Mesendoderm (in vitro differentiated cells): ENCODE data around the gene SHROOM3.

Source experiments
- DNase-seq: peaks from one replicate; pipeline ENCODE4 v3.0.0; 2013
- H2AK5ac ChIP-seq: 2 replicates; pipeline ENCODE4 v1.6.1; 2013; ENCODE audit warnings: low read length, inconsistent platforms
- H2BK120ac ChIP-seq: 2 replicates; pipeline ENCODE4 v1.6.1; 2013; ENCODE audit warnings: low read depth, mild to moderate bottlenecking, low read length, moderate library complexity, mixed read lengths
- H2BK15ac ChIP-seq: replicated peaks from 2 replicates; pipeline ENCODE4 v1.6.1; 2013; ENCODE audit warnings: low read depth, mild to moderate bottlenecking, moderate library complexity
- H2BK5ac ChIP-seq: 2 replicates; pipeline ENCODE4 v1.6.1; 2013; ENCODE audit warnings: low read length, inconsistent platforms
- H3K18ac ChIP-seq: 2 replicates; pipeline ENCODE4 v1.6.1; 2013; ENCODE audit warnings: mild to moderate bottlenecking, low read length, mixed read lengths
- H3K23ac ChIP-seq: one replicate; pipeline ENCODE4 v1.6.1; 2013; ENCODE audit warnings: low read length
- H3K27ac ChIP-seq: 2 replicates; pipeline ENCODE4 v1.5.1; 2013; ENCODE audit warnings: low read depth, mild to moderate bottlenecking, inconsistent platforms, low read length, moderate library complexity
- H3K27me3 ChIP-seq: 2 replicates; pipeline ENCODE4 v1.6.1; 2013; ENCODE audit warnings: low read length, control low read depth, mild to moderate bottlenecking, inconsistent platforms; ENCODE audit not compliant: insufficient read depth, poor library complexity
- H3K36me3 ChIP-seq: 2 replicates; pipeline ENCODE4 v1.6.1; 2013; ENCODE audit warnings: low read length, inconsistent platforms; ENCODE audit not compliant: control insufficient read depth, insufficient read depth
- H3K4ac ChIP-seq: one replicate; pipeline ENCODE4 v1.6.1; 2013; ENCODE audit warnings: low read depth, mild to moderate bottlenecking, low read length, moderate library complexity
- H3K4me1 ChIP-seq: 2 replicates; pipeline ENCODE4 v1.6.1; 2013; ENCODE audit warnings: low read depth, low read length, inconsistent platforms; ENCODE audit not compliant: control insufficient read depth
- H3K4me2 ChIP-seq: 2 replicates; pipeline ENCODE4 v1.6.1; 2013; ENCODE audit warnings: low read length
- H3K4me3 ChIP-seq: 2 replicates; pipeline ENCODE4 v1.5.1; 2013; ENCODE audit warnings: mild to moderate bottlenecking, low read length
- H3K56ac ChIP-seq: one replicate; pipeline ENCODE4 v1.6.1; 2013; ENCODE audit warnings: low read length
- H3K79me1 ChIP-seq: 2 replicates; pipeline ENCODE4 v1.6.1; 2013; ENCODE audit warnings: low read length, inconsistent platforms
- H3K79me2 ChIP-seq: 2 replicates; pipeline ENCODE4 v1.6.1; 2013; ENCODE audit warnings: mild to moderate bottlenecking, low read length; ENCODE audit not compliant: control insufficient read depth, insufficient read depth
- H3K9ac ChIP-seq: 2 replicates; pipeline ENCODE4 v1.6.1; 2013; ENCODE audit warnings: low read length, inconsistent platforms
- H4K5ac ChIP-seq: one replicate; pipeline ENCODE4 v1.6.1; 2013; ENCODE audit warnings: low read length
- H4K8ac ChIP-seq: one replicate; pipeline ENCODE4 v1.6.1; 2013; ENCODE audit warnings: low read depth, mild to moderate bottlenecking, control low read depth, low read length, moderate library complexity
- WGBS: extraction: QIAGEN DNeasy Blood & Tissue Kit; methylation state at CpG from one replicate; pipeline ENCODE4 v1.1.7; 2013; ENCODE audit warnings: low lambda C conversion rate, missing lambda C conversion rate; ENCODE audit not compliant: insufficient coverage; ENCODE audit errors: extremely low coverage; 5-methylcytosine and 5-hydroxymethylcytosine counted together

SHROOM3 gene

GRCh38 chr4:76752861-76753501, 318.0 kb downstream of the SHROOM3 start:
- H4K5ac ChIP-seq: no peak overlapping the region
- no peak for DNase-seq
- whole genome bisulfite sequencing: no CpG with 5 or more reads among the region's 3 CpGs

GRCh38 chr4:76753814-76754213, 318.8 kb downstream of the SHROOM3 start:
- no peak overlapping the region for H3K4ac ChIP-seq
- no peak for DNase-seq
- H3K56ac ChIP-seq: no peak overlapping the region
- H3K4me1 ChIP-seq: no peaks in the 10 kb centered on the region
- H3K9ac ChIP-seq: no peak overlapping the region
- H3K18ac ChIP-seq: no peak overlapping the region
- H3K27me3 ChIP-seq: no peaks in the 10 kb centered on the region
- H3K4me3 ChIP-seq: no peak overlapping the region
- H3K4me2 ChIP-seq: no peak overlapping the region
- H4K5ac ChIP-seq: no peak overlapping the region
- no peak overlapping the region for H2BK5ac ChIP-seq
- H3K36me3 ChIP-seq: peaks cover 3% of the 10 kb centered on the region
- H3K79me2 ChIP-seq: no peaks in the 10 kb centered on the region
- no peak overlapping the region for H2AK5ac ChIP-seq
- no peak overlapping the region for H3K23ac ChIP-seq
- WGBS: no CpG with 5 or more reads among the region's 3 CpGs
- no peaks in the 10 kb centered on the region for H3K79me1 ChIP-seq
- no peak overlapping the region for H4K8ac ChIP-seq
- no peak overlapping the region for H2BK15ac ChIP-seq
- H3K27ac ChIP-seq: no peak overlapping the region
- H2BK120ac ChIP-seq: no peak overlapping the region

More at GRCh38 chr4:76752861-76753501, 318.0 kb downstream of the SHROOM3 start:
- Histone ChIP-seq H3K4me3 (no peak overlapping the region), H2BK15ac (no peak overlapping the region), H3K4me1 (no peaks in the 10 kb centered on the region), H3K9ac (no peak overlapping the region), H4K8ac (no peak overlapping the region), H2BK5ac (no peak overlapping the region), H2BK120ac (no peak overlapping the region), H3K27ac (no peak overlapping the region), H3K4me2 (no peak overlapping the region), H2AK5ac (no peak overlapping the region), H3K27me3 (no peaks in the 10 kb centered on the region), H3K23ac (no peak overlapping the region), H3K4ac (no peak overlapping the region), H3K79me2 (no peaks in the 10 kb centered on the region), H3K79me1 (no peaks in the 10 kb centered on the region), H3K36me3 (peaks cover 3% of the 10 kb centered on the region), H3K18ac (no peak overlapping the region), H3K56ac (no peak overlapping the region)

DNA sequence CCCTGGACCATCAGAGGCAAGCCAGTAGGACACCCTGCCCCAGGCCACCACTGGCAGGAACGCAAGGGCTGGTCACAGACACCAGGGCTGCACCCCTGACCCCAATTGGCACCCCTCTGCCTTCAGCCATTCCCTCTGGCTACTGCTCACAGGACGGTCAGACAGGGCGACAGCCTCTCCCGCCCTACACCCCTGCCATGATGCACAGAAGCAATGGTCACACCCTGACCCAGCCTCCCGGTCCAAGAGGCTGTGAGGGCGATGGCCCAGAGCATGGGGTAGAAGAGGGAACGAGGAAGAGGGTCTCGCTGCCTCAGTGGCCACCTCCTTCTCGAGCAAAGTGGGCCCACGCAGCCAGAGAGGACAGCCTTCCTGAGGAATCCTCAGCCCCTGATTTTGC, 319.4 kb downstream of the SHROOM3 start:
- H2BK15ac ChIP-seq: no peak overlapping the region
- no CpG with 5 or more reads among the region's 10 CpGs for WGBS
- no peaks in the 10 kb centered on the region for H3K27me3 ChIP-seq
- H3K4ac ChIP-seq: no peak overlapping the region
- H3K36me3 ChIP-seq: peaks cover 3% of the 10 kb centered on the region
- no peak for DNase-seq
- H3K23ac ChIP-seq: no peak overlapping the region
- H2BK5ac ChIP-seq: no peak overlapping the region
- H3K79me2 ChIP-seq: no peaks in the 10 kb centered on the region
- no peak overlapping the region for H3K18ac ChIP-seq
- no peak overlapping the region for H3K56ac ChIP-seq
- no peak overlapping the region for H3K4me2 ChIP-seq
- H3K79me1 ChIP-seq: no peaks in the 10 kb centered on the region
- H2AK5ac ChIP-seq: no peak overlapping the region
- H2BK120ac ChIP-seq: no peak overlapping the region
- H3K4me1 ChIP-seq: no peaks in the 10 kb centered on the region
- H3K4me3 ChIP-seq: no peak overlapping the region
- no peak overlapping the region for H3K27ac ChIP-seq
- no peak overlapping the region for H4K8ac ChIP-seq
- no peak overlapping the region for H3K9ac ChIP-seq
- H4K5ac ChIP-seq: no peak overlapping the region

- no peak for DNase-seq
- Histone ChIP-seq H3K27ac (no peak overlapping the region), H3K56ac (no peak overlapping the region), H3K18ac (no peak overlapping the region), H3K23ac (peak overlapping the region; percentile 34), H2BK5ac (no peak overlapping the region), H3K4me2 (no peak overlapping the region), H3K27me3 (no peaks in the 10 kb centered on the region), H3K9ac (no peak overlapping the region), H4K8ac (no peak overlapping the region), H3K4ac (no peak overlapping the region), H4K5ac (no peak overlapping the region), H2AK5ac (no peak overlapping the region), H2BK15ac (no peak overlapping the region), H3K79me2 (no peaks in the 10 kb centered on the region), H3K36me3 (peaks cover 3% of the 10 kb centered on the region), H3K79me1 (no peaks in the 10 kb centered on the region), H2BK120ac (no peak overlapping the region), H3K4me3 (no peak overlapping the region), H3K4me1 (no peaks in the 10 kb centered on the region)
Measured at GRCh38 chr4:76755756-76756155, 320.7 kb downstream of the SHROOM3 start.

GRCh38 chr4:76756416-76756815, 321.4 kb downstream of the SHROOM3 start:
- H3K18ac ChIP-seq: no peak overlapping the region
- H2AK5ac ChIP-seq: no peak overlapping the region
- H3K4me3 ChIP-seq: no peak overlapping the region
- no peak overlapping the region for H2BK120ac ChIP-seq
- no peaks in the 10 kb centered on the region for H3K79me2 ChIP-seq
- no peak overlapping the region for H2BK5ac ChIP-seq
- no peak overlapping the region for H3K56ac ChIP-seq
- no peak overlapping the region for H4K8ac ChIP-seq
- no peak overlapping the region for H3K27ac ChIP-seq
- no peak overlapping the region for H3K9ac ChIP-seq
- no peak overlapping the region for H3K23ac ChIP-seq
- H3K79me1 ChIP-seq: no peaks in the 10 kb centered on the region
- peaks cover 3% of the 10 kb centered on the region for H3K36me3 ChIP-seq
- no CpG with 5 or more reads among the region's 2 CpGs for WGBS
- H3K4me1 ChIP-seq: no peaks in the 10 kb centered on the region
- no peaks in the 10 kb centered on the region for H3K27me3 ChIP-seq
- no peak overlapping the region for H3K4ac ChIP-seq
- DNase-seq: no peak
- no peak overlapping the region for H3K4me2 ChIP-seq
- H4K5ac ChIP-seq: no peak overlapping the region
- no peak overlapping the region for H2BK15ac ChIP-seq

GRCh38 chr4:76757418-76757939, 322.4 kb downstream of the SHROOM3 start:
- Histone ChIP-seq H3K27ac (no peak overlapping the region), H3K23ac (no peak overlapping the region), H3K27me3 (no peaks in the 10 kb centered on the region), H3K4ac (no peak overlapping the region), H3K4me3 (no peak overlapping the region), H2BK15ac (no peak overlapping the region), H2BK5ac (no peak overlapping the region), H3K79me1 (no peaks in the 10 kb centered on the region), H3K36me3 (peaks cover 3% of the 10 kb centered on the region), H3K18ac (no peak overlapping the region), H4K8ac (no peak overlapping the region), H2AK5ac (no peak overlapping the region), H2BK120ac (no peak overlapping the region), H3K9ac (no peak overlapping the region), H4K5ac (no peak overlapping the region), H3K79me2 (no peaks in the 10 kb centered on the region), H3K56ac (no peak overlapping the region), H3K4me2 (no peak overlapping the region), H3K4me1 (no peaks in the 10 kb centered on the region)
- no peak for DNase-seq
- no CpG with 5 or more reads among the region's 9 CpGs for WGBS
